Activated T-helper 9 cell treated with anti-CD3 and anti-CD28 coated beads, Interleukin-2, amount 50 U/mL, for 16 hours (primary cell): ENCODE data around the gene MRPS33.
A peak's percentile ranks its signal among the peaks of the same experiment; 100 is the strongest.
"Not testable (repeated sequence)": the region's sequence is repeated elsewhere in the genome, so short reads cannot be mapped to it uniquely, and the experiment has no call there.

ENCODE experiments used
- DNase-seq: peaks from one replicate; pipeline ENCODE4 v3.0.0-alpha.2; 2020; ENCODE audit warnings: low read depth

MRPS33 gene

GRCh38 chr7:141012044-141012685 lies 2.6 kb downstream of the MRPS33 start:
- DNase-seq, result peak; percentile 58

- DNase-seq, result no peak
Observed at GRCh38 chr7:141011443-141011842, 3.3 kb downstream of the MRPS33 start.

GRCh38 chr7:141003172-141004065 lies 11.3 kb downstream of the MRPS33 start:
- no peak for DNase-seq

- DNase-seq, result no peak
Observed at GRCh38 chr7:141001546-141001945, 13.2 kb downstream of the MRPS33 start.

GRCh38 chr7:141001122-141001521 lies 13.6 kb downstream of the MRPS33 start:
- no peak for DNase-seq

GRCh38 chr7:140998715-140999114 lies 16.0 kb downstream of the MRPS33 start:
- no peak for DNase-seq

GRCh38 chr7:140992422-140992821 lies 22.3 kb downstream of the MRPS33 start:
- DNase-seq, result no peak

GRCh38 chr7:140990193-140990962 lies 24.4 kb downstream of the MRPS33 start:
- no peak for DNase-seq

GRCh38 chr7:140989068-140989467 lies 25.7 kb downstream of the MRPS33 start:
- DNase-seq, result no peak

GRCh38 chr7:140983802-140984201 lies 30.9 kb downstream of the MRPS33 start:
- DNase-seq, result no peak

- DNase-seq, result no peak
Observed at GRCh38 chr7:140982508-140982907, 32.2 kb downstream of the MRPS33 start.

GRCh38 chr7:140981951-140982350 lies 32.8 kb downstream of the MRPS33 start:
- no peak for DNase-seq

GRCh38 chr7:140977741-140978140 lies 37.0 kb downstream of the MRPS33 start:
- DNase-seq, result no peak

- no peak for DNase-seq
Observed at GRCh38 chr7:140972876-140973829, 41.6 kb downstream of the MRPS33 start.

GRCh38 chr7:140972344-140972743 lies 42.4 kb downstream of the MRPS33 start:
- no peak for DNase-seq

- no peak for DNase-seq
Observed at GRCh38 chr7:140967438-140967837, 47.3 kb downstream of the MRPS33 start.

- no peak for DNase-seq
Observed at GRCh38 chr7:140966561-140967233, 48.1 kb downstream of the MRPS33 start.

- no peak for DNase-seq
Observed at GRCh38 chr7:140961117-140961516, 53.6 kb downstream of the MRPS33 start.

GRCh38 chr7:140956997-140957396 lies 57.8 kb downstream of the MRPS33 start:
- not testable (repeated sequence) for DNase-seq
